ENCODE measurements around the gene TMEM141.
"Not testable (repeated sequence)": the region's sequence is repeated elsewhere in the genome, so short reads cannot be mapped to it uniquely, and the experiment has no call there.

TMEM141 gene

GRCh38 chr9:136774416-136775045, 16.6 kb upstream of the TMEM141 start:
- no peak for DNase-seq

GRCh38 chr9:136775191-136775590, 16.0 kb upstream of the TMEM141 start:
- DNase-seq, result no peak

GRCh38 chr9:136776947-136777346, 14.2 kb upstream of the TMEM141 start:
- no peak for DNase-seq

GRCh38 chr9:136777359-136777758, 13.8 kb upstream of the TMEM141 start:
- DNase-seq, result no peak

GRCh38 chr9:136779808-136780207, 11.3 kb upstream of the TMEM141 start:
- no peak for DNase-seq

- DNase-seq, result no peak
Measured at GRCh38 chr9:136782452-136782851, 8.7 kb upstream of the TMEM141 start.

- no peak for DNase-seq
Measured at GRCh38 chr9:136784249-136784996, 6.7 kb upstream of the TMEM141 start.

- DNase-seq, result no peak
Measured at GRCh38 chr9:136784997-136785361, 6.2 kb upstream of the TMEM141 start.

- DNase-seq, result not testable (repeated sequence)
Measured at GRCh38 chr9:136785565-136786355, 5.4 kb upstream of the TMEM141 start.

GRCh38 chr9:136786451-136786850, 4.7 kb upstream of the TMEM141 start:
- DNase-seq, result no peak

GRCh38 chr9:136786983-136787382, 4.2 kb upstream of the TMEM141 start:
- not testable (repeated sequence) for DNase-seq

- no peak for DNase-seq
Measured at GRCh38 chr9:136787690-136788400, 3.3 kb upstream of the TMEM141 start.

GRCh38 chr9:136788644-136789522, 2.3 kb upstream of the TMEM141 start:
- DNase-seq, result not testable (repeated sequence)

GRCh38 chr9:136789523-136789937, 1.6 kb upstream of the TMEM141 start:
- DNase-seq, result no peak

GRCh38 chr9:136791516-136792276, 552 bp downstream of the TMEM141 start:
- no peak for DNase-seq

GRCh38 chr9:136792321-136793085, 1.4 kb downstream of the TMEM141 start:
- no peak for DNase-seq

- DNase-seq, result no peak
Measured at GRCh38 chr9:136793086-136793946, 2.2 kb downstream of the TMEM141 start.

- no peak for DNase-seq
Measured at GRCh38 chr9:136794281-136794999, 3.3 kb downstream of the TMEM141 start.

GRCh38 chr9:136795000-136795348, 3.8 kb downstream of the TMEM141 start:
- no peak for DNase-seq

Data from NCI-H1417 treated with DMSO at 0.1 percent for 48 hours (cell line).